ENCODE data around the gene OR10H4. TPM values are rescaled to one million over a fixed set of nuclear protein-coding genes. Genes with fewer than 3 reads are reported as not detected.
"Not testable (repeated sequence)": the region's sequence is repeated elsewhere in the genome, so short reads cannot be mapped to it uniquely, and the experiment has no call there.

OR10H4 gene
- total and polyA plus RNA-seq, 2 of the 8 experiments (the other 6 are each of a cell fraction or from before 2014, with no cell fraction given): not detected

DNA sequence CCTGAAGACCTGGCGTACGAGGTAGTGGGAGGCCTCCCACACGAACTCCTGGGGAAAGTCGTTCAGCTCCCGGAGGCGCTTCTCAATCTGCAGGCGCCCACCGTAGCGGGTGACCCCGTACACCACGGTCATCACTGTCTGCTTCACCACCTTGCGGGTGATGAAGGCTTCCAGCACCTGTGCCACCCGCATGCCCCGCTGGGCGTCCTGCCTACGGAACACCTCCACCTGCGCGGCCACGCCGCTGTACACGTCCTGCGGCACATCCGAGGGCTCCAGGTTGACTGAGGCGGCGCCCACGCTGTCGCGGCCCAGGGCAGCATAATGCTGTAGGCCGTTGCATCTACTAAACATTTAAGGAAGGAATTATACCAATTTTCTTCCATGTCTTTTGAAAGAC, 45.9 kb upstream of the OR10H4 start:
- H3K4ac ChIP-seq (replicated peaks; ENCODE audit: insufficient read length, low read depth, low read length); H2BK12ac ChIP-seq (ENCODE audit: low read depth, low read length); H3K27me3 ChIP-seq (replicated peaks in 1 of 4; ENCODE audit: control insufficient read depth in 3 of 4, extremely low read depth in 1 of 4, insufficient read depth in 3 of 4, low read length in 3 of 4); H3K79me1 ChIP-seq (ENCODE audit: low read depth, low read length); H4K20me1 ChIP-seq (replicated peaks in 1 of 2; ENCODE audit: control insufficient read depth in 1 of 2, insufficient read depth in 2 of 2, low read length in 2 of 2); H3K27ac ChIP-seq (ENCODE audit: low read depth, low read length); H3K14ac ChIP-seq (ENCODE audit: insufficient read length); H2BK15ac ChIP-seq (ENCODE audit: low read length); H4K8ac ChIP-seq (ENCODE audit: extremely low read depth, insufficient read depth, low read length); H2AK5ac ChIP-seq (ENCODE audit: low read depth, low read length); DNase-seq (ENCODE audit: low read depth in 1 of 2, low spot score in 2 of 2); H3K56ac ChIP-seq (replicated peaks; ENCODE audit: insufficient read length, low read depth, low read length); H3K4me2 ChIP-seq (ENCODE audit: insufficient read depth in 1 of 2, low read depth in 2 of 2, low read length in 2 of 2); H3K36me3 ChIP-seq (ENCODE audit: control insufficient read depth in 2 of 4, insufficient read depth in 4 of 4, low read length in 3 of 4); H3K4me3 ChIP-seq (ENCODE audit: extremely low read depth in 1 of 4, insufficient read depth in 2 of 4, low read depth in 3 of 4, low read length in 4 of 4); H3K23me2 ChIP-seq (ENCODE audit: low read depth, low read length); FAIRE-seq; H2AFZ ChIP-seq (ENCODE audit: low read length); POLR2A ChIA-PET (ENCODE audit: partially characterized antibody); H2BK20ac ChIP-seq (ENCODE audit: low read length); H3K9ac ChIP-seq (replicated peaks in 1 of 4; ENCODE audit: extremely low read depth in 1 of 4, low read depth in 3 of 4, low read length in 3 of 4); H3K79me2 ChIP-seq (ENCODE audit: control insufficient read depth in 1 of 2, insufficient read depth in 2 of 2, low read length in 2 of 2); H3K18ac ChIP-seq (ENCODE audit: extremely low read depth, low read length); H3K4me1 ChIP-seq (replicated peaks in 1 of 4; ENCODE audit: control insufficient read depth in 3 of 4, insufficient read depth in 4 of 4, low read length in 3 of 4); H2BK120ac ChIP-seq (replicated peaks; ENCODE audit: low read depth, low read length); CTCF ChIA-PET (ENCODE audit: partially characterized antibody); H4K5ac ChIP-seq (ENCODE audit: insufficient read length, low read depth, low read length); H2BK5ac ChIP-seq (ENCODE audit: low read depth, low read length); H3K23ac ChIP-seq (ENCODE audit: insufficient read length); H4K91ac ChIP-seq (replicated peaks; ENCODE audit: insufficient read length, low read length): not testable (repeated sequence)
- WGBS, 2 experiments (ENCODE audit: extremely low coverage in 1 of 2, insufficient coverage in 1 of 2, insufficient read length in 1 of 2, insufficient replicate concordance in 2 of 2, low coverage in 1 of 2, low lambda C conversion rate in 2 of 2, missing lambda C conversion rate in 1 of 2): 73% methylated on average over 18 of the region's 29 CpGs; no CpG with 5 or more reads in 1 of the 2 experiments
- peaks cover 42 to 48% of the 10 kb centered on the region in 2 experiments for H3K9me3 ChIP-seq (ENCODE audit: insufficient read depth in 2 of 2, low read depth in 1 of 2, low read length in 1 of 2)

Data from H1 (cell line).